Right renal pelvis (tissue), 4 donors: ENCODE results near the gene SH3D21. TPM values are rescaled to one million over a fixed set of nuclear protein-coding genes. Genes with fewer than 3 reads are reported as not detected.

Source experiments
- DNase-seq, 4 donors: peaks; one replicate each; pipeline ENCODE4 v3.0.0-alpha.2; 2013; ENCODE audit warnings: low read depth in 4 of 4, low spot score in 3 of 4, missing footprints in 1 of 4
- polyA plus RNA-seq, 4 donors: library from polyadenylated mRNA; unstranded; fragments of 120-200 nt; gene quantifications; one replicate each; pipeline ENCODE4 v1.2.1, GENCODE V29; 2013; ENCODE audit not compliant: insufficient read length in 4 of 4

The SH3D21 gene
- polyA plus RNA-seq, 4 donors = 21.4 to 26.2 (median 25.1) TPM

- DNase-seq = no peak
These were observed 2.9 kb upstream of the SH3D21 start for GRCh38 chr1:36303244-36303643.

DNA sequence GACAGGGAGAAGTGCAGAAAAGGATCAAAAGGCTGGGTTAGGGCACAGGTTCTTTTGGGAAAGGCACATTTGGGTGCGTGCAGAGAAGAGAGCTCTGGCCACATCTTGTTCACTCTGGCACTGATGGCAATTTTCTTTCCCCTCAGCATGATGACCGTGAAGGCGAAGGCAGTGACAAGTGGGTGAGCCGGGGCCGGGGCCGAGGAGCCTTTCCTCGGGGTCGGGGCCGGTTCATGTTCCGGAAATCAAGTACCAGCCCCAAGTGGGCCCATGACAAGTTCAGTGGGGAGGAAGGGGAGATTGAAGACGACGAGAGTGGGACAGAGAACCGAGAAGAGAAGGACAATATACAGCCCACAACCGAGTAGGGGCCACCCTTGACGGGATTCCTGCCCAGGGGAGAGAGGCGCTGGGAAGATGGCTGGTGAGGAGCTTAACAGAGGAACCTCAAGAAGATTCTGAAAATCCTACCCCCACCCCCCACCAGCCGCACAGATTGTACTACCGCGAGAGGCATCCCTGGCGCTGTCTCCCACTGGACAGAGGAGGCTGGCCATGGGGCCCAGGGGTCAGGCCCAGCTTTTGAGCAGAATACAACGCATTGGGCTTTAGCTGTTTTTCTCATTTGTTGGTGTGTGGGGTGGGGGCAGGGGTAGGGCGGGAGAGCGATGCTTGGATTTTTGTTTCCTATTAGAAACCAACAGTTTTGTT is 2.4 kb upstream of the SH3D21 start:
- DNase-seq = no peak

- no peak for DNase-seq
These were observed 1.6 kb upstream of the SH3D21 start for GRCh38 chr1:36304521-36304920.

- no peak for DNase-seq
These were observed 926 bp upstream of the SH3D21 start for GRCh38 chr1:36304970-36305914.

- no peak for DNase-seq
These were observed 306 bp upstream of the SH3D21 start for GRCh38 chr1:36305915-36306209.

DNA sequence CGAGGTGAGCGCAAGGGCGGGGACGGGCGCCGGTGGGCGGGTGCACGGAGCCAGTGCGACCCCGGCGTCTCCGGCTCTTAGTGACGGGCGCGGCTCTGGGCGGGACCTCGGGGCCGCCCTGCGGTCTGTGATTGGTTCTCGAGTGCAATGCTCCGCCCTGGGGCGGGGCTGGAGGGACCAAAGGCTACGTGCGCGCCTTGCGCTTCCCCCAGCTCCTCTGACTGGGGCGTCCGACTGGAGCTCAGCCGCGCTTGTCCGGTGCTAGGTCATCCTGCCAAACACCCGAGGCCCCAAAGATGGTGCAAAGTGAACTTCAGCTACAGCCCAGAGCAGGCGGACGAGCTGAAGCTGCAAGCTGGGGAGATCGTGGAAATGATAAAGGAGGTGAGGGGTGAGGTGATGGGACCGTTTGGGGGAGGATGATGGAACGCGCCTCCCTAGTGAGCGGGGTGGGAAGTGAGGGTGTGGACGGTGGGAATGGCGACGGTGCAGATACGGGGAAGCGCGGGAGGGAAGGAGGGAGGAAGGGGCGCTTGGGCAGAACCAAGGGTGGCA is 811 bp downstream of the SH3D21 start:
- DNase-seq = peak; percentile 89 to 90 (median 89)

DNA sequence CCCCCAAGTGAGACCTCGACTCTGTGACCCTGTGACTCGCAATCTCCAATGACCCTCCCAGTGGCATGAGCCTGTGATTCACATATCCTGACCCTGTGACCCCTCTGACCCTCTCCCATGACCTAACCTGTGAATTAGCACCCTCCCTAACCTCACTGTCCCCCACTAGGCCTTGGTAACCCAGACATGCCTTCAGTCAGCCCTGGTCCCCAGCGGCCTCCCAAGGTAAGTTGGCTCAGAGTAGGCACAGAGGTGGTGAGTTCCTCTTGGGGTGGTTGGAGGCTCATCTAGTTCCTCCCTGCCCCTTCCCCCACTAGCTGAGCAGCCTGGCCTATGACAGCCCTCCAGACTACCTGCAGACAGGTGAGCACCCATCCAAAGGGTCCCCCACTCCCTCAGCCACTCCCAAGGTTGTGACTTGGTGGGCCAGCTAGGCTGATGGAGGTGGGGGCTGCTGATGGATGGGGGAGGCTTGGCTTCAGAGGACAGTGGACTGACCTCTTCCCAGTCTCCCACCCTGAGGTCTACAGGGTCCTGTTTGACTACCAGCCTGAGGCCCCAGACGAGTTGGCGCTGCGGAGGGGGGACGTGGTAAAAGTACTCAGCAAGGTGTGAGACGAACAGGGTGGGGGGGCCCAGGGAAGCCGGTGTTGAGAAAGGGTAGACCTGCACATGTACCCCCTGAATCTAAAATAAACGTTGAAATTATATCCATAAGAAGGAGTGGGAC is 1.6 kb downstream of the SH3D21 start:
- DNase-seq = no peak

DNA sequence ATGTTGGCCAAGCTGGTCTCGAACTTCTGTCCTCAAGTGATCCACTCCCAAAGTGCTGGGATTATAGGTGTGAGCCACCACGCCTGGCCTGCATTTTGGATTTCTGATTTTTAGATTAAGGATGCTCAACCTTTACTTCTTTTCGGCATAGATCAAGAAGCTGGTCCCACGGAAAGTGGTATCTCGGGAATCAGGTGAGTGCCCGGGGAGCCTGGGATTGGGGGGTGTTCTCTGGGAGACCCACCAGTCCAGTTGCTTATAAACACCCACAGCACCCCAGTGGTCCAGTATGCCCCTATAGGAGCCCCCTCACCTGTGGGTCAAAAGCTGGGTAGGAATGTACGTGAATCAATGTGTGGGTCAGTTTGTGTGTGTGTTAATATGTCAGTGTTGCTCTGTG is 3.2 kb downstream of the SH3D21 start:
- DNase-seq = no peak

DNA sequence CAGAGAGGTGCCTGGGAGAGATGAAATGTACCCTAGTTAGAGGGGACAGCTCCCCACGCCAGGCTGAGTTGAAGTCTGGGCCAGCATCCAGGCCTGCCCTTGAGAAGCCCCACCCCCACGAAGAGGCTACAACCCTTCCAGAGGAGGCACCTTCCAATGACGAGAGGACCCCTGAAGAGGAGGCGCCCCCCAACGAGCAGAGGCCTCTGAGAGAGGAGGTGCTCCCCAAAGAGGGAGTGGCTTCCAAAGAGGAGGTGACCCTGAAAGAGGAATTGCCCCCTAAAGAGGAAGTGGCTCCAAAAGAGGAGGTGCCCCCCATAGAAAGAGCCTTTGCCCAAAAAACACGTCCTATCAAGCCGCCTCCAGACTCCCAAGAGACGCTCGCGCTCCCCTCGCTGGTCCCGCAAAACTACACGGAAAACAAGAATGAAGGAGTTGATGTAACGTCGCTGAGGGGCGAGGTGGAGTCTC is 14.2 kb downstream of the SH3D21 start:
- DNase-seq = no peak

DNA sequence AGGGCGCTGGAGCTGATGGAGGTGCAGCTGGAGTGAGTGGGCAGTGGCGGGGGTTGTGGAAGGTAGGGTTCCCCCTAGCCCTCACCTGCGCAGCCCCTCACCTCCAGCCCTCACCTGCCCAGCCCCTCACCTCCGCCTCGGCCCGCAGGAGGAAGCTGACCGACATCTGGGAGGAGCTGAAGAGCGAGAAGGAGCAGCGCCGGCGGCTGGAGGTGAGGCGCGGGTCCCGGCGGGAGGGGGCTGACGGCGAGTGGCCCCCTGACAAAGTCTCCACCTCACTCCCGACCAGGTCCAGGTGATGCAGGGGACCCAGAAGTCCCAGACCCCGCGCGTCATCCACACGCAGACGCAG is 14.6 kb downstream of the SH3D21 start:
- no peak for DNase-seq

GRCh38 chr1:36321119-36321951 is 15.2 kb downstream of the SH3D21 start:
- peak; percentile 75 to 90 (median 88) for DNase-seq

DNA sequence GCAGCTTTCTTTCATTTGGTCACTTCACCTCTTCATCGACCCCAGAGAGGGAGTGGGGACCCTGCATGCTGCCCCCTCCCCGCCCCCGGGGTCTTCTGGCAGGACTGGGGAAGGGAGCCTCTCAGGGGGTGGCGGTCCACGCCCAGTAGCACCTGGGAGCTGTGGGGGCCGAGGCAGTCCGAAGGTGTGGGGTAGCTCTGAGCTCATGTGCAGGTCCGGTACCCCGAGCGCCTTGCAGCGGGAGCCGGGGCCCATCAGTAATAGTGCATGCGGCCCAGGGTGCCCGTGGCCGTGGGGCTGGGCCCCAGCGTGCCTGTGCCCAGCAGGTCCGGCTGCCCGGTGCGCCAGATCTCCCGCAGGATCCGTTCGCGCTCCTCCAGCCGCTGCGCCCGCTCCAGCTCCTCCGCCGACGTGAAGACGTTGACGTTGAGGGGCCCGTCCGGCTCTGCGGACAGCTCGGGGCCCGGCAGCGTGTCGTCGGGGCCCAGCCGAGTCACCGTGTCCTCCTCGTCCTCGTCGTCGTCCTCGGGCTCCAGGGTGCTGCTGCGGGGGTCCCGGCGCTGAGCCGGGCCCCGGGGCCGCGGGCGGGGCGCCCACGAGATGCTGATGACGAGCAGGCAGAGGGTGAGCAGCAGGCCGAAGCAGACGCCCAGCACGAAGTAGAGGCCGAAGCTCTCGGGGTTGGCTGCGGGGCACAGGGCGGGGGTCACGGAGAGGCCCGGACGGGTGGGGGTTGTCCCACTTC is 16.0 kb downstream of the SH3D21 start:
- no peak for DNase-seq

GRCh38 chr1:36322786-36323635 is 16.8 kb downstream of the SH3D21 start:
- DNase-seq = peak in 1 of 4 donors; percentile 41

GRCh38 chr1:36323636-36324352 is 17.6 kb downstream of the SH3D21 start, which contains the start of gene EVA1B:
Gene EVA1B, minus strand, starts transcription at chr1:36323645. Its CDS starts 608 bp downstream, at chr1:36323037.
- peak; percentile 80 to 90 (median 85) for DNase-seq

DNA sequence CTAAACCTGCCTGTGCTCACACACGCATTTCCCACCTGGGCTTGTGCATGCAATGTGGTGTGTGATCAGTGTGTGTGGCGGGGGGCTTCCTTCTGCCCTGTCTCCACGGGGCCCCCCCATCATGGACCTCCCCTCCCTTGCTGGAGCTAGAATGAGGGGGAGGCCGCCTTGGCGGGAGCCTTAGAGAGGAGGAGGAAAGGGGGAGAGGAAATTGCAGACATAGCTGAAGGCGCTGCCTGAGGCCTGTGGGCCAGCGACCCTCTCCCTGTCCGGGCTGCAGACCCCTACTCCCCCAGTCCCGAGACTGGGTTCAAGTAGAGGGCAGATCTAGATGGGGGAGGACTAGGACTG is 18.2 kb downstream of the SH3D21 start:
- peak in 1 of 4 donors; percentile 56 for DNase-seq

GRCh38 chr1:36326499-36326898 is 20.3 kb downstream of the SH3D21 start:
- no peak for DNase-seq

DNA sequence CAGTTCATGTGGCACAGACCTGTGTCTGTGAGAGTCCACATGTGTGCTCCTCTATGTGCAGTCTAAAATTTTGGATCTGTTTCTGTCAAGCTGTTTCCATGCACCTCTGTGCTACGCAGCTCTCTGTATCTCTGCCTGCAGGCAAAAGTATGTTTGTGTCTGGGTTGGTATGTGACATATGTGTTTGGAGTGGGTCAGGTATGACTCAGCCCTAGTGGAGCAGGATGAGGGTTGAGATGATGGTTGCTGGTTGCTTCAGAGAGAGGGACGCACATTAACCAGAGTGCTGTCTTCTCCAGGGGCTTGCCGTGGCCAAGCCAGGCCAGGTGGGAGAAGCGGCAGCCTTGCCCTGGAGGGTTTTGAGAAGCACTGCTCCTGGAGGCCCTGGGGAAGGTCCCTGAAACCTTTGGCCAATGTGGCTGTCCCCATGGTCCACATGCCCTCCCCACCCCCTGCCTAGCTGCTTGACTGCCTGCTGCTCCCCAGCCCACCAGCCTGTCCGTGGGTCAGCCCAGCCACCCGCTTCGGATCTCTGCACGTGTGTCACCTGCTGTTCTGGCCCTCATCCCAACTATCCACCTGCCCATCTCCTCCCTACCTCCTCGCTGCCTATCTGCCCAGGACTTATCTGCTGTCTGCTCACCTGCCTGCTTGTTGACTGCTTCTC is 21.4 kb downstream of the SH3D21 start:
- no peak for DNase-seq
